HPDE6-E6E7 (cell line): ENCODE data around the gene MOB1B.

Source experiments
- DNase-seq: peaks from one replicate; pipeline ENCODE4 v3.0.0; 2011; ENCODE audit warnings: missing footprints; ENCODE audit errors: extremely low spot score

MOB1B gene

DNA sequence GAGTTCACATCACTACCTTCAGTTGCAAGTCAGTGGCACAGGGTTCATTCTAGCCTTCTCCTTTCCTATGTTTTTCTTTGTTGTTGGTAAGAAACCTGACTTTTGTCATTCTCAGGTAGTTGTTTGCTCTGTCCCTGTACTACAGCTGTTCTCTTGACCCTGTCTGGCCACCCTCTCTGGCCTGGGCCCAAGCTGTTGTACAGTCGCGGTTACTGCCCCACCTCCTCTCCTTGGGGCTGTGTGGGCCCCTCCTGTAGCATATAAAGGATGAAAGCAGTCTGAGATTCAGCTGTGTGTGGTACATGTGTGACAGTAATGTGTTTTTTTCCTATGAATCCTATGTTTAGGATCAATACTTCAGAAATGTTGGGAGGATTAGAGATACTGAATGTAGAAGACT lies 12.5 kb downstream of the MOB1B start:
- no peak for DNase-seq

DNA sequence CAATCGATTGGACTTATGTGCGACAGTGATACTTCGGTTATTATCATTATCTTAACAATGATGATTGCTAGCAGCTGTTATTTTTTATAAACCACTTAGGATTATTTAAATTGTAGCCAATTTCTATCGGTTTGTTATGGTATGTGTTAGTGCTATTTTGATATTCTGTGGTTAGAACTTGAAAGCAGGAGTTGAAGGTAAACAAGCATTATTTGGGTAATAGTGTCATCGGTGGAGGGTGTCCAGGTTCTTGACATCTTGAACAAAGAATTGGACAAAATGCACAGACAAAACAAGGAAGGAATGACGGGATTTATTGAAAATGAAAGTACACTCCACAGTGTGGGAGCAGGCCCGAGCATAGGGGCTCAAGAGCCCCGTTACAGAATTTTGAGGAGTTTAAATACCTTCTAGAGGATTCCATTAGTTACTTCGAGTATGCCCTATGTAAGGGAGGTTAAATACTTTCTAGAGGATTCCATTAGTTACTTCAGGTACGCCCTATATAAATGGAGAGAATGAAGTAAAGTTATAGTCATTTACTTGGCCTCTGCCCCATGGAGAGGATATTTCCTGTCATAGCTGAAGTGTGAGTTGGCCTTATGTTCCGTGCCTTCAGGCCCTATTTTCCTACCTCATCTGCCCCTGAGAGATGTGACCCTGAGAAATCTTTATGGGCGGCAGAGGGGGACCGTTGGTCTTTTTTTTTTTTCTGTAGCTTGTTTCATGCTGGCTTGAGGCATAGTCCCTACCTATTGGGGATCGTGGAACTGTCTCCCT lies 13.1 kb downstream of the MOB1B start:
- no peak for DNase-seq

DNA sequence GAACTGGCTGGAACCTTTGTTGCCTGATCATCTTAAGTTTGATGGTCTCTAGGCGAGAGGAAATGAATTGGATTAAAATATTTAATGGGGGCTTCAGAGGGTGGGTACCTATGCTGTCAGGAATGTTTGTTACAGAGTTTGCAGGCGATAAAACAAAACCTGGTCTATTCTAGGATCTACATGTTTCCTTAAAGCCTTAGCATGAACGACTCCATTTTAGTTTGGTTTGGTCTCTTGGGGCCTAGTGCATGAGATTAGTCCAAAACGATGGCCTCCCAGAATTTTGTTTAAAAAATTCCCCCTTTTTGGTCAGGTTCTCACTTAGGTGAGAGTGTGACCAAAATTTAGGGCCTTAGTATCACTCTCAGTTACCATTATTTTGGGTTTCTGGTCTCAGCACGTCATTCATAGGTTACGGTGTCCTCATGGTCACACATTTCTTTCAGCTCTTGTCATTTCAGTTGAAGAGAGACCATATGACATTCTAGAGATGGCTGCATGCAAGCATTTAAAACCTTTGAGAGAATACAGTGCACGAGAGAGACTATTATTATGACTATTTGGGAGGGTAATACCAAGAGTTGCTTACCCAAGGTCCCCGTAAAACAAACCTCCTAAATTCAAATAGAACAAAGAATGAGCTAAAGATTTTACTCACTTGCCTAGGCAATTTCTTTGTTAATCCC lies 13.8 kb downstream of the MOB1B start:
- no peak for DNase-seq

DNA sequence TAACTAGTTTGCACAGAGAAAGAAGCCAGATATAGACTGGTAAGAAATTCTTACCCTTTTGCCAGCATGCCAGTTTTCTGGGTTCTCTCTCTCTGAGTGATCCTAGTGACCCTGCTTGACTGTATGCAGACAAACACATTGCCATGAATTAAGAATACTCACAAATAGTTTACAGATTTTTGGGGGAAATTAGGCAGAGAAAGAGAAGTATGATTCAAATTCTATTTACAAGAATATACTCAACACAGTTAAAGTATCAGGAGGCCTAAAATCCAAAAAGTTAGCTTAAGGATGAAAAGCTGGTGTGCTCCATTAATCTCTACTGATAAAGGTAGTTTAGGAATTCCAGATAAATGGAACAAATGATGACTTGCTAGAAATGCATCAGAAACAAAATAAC lies 18.4 kb downstream of the MOB1B start:
- DNase-seq: no peak

DNA sequence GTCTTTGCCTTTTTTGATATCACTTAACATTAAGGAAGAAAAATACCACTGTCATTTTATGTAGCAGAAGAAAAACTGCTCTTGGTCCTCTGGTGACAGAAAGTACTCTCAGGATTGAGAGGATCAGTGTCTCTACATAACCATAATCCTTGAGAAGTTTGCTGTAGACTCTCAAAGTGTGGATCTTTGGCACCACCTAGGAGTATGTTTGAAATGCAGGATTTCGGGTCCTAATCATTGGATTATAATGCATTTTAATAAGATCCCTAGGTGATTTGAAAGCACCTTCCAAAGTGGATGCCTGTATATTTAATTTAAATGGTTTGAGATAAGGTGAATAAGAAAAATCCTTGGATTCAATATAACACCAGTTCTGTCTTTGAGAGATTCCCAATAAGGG lies 23.2 kb downstream of the MOB1B start:
- DNase-seq: no peak

DNA sequence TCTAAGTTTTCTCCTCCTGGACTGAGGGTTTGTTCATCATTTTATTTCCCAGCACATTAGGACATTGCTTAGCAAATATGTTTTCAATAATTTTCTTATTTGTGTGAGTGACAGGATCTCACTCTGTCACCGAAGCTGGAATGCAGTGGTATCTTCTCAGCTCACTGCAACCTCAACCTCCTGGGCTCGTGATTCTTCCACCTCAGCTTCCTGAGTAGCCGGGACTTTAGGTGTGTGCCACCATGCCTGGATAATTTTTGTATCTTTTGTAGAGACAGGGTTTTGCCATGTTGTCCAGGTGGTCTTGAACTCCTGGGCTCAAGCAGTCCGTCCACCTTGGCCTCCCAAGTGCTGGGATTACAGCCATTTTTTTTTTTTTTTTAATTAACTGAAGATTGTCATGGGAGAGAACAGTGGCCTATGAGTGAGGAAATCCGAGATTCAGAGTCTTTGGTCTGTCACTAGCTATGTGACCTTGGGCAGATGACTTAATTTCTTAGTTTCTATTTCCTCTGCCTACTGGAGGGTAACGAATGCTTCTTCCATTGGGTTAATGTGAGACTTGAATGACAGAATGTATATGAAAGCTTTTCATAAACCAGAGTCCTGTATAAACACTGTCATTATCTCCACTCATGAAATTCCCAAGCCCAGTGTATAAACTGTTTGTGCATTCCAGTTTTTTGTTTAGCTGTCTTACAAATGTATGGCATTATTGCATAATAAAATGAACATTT lies 23.9 kb downstream of the MOB1B start:
- DNase-seq: no peak

DNA sequence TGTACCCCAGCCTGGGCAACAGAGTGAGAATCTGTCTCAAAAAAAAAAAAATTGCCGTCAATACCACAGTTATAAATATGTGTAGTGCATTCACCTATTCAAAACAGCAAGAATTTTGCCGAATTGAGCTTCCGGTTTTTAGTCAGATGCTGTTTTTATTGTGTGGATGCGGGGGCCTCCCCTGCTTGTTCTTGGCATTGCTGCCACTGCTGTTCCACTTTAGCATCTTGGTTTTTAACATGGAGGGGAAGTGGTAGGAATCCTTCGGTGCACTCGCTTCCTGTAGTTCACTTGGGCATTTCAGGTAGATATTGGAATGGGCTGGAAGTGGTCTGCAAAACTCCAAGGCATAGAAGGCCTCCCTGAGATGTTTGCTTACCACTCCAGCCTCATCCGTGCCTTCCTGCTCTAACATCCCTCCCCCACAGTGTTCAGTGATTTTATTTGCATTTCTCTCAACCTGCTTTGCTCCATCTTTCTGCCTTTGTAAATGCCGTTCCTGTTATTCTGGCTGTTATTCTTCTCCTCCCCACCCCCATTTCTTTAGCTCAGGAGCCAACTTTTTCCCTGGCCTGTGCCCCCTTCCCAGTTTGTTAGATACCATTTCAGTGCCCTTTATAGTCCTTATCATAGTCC lies 25.5 kb downstream of the MOB1B start:
- no peak for DNase-seq

DNA sequence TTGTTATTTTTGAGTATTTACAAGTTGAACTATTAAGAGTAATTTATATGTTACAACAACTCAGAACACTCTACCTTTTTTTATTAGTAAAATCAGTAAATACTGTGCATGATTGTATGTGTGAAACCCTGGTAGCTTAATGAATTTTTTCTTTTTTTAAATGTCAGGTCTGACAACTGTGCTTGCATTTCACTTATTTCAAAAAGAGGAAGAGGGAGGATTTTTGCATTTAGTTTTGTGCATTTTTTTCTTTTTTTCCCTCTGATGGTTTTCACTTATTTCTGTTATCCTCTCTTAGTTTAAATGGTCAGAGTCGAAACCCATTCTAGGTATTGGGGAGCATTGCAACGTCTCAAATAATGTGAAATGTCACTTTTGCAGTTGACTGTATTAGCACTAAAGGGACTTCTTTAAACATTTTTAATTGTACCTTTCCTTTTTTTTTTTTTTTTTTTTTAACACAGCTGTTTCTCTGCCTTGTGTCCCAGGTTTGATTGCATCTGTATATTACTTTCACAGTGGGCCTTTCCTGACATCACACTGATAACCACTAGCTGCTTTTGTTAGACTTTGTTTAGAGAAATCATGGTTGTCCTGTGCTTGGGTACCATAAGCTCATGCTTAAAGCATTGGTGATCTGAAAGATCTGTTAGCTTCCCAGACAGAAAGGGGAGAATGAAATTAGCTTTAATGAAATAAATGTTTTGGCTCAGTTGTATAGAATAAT lies 28.5 kb downstream of the MOB1B start:
- DNase-seq: no peak

DNA sequence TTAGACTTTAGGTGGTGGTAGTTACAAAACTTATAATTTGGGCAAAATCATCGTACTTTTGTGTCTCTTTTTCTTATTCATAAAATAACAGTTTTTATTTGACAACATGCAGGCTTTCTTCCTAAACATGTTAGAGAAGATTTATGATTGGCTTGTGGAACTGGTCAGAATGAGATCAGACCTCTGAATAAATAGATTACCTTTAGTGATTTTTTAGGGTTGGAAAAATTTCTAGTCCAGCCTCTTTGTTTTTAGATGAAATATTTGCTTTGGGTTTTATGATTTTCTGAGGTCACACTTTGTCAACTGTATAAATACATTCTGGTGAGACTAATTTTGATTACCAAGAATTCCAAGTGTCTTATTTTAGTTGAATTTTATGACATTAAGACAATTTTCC lies 29.2 kb downstream of the MOB1B start:
- DNase-seq: no peak

DNA sequence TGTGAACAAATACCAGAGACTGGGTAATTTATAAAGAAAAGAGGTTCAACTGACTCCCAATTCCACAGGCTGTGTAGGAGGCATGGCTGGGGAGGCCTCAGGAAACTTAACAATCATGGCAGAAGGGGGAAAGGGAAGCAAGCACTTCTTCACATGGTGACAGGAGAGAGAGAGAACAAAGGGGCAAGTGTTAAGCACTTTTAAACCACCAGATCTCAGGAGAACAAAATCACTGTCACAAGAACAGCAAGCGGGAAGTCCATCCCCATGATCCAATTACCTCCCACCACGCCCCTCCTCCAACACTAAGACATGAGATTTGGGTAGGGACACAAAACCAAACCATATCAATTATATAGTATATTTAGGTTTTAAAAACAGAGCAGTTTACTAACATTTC lies 30.8 kb downstream of the MOB1B start:
- DNase-seq: no peak

DNA sequence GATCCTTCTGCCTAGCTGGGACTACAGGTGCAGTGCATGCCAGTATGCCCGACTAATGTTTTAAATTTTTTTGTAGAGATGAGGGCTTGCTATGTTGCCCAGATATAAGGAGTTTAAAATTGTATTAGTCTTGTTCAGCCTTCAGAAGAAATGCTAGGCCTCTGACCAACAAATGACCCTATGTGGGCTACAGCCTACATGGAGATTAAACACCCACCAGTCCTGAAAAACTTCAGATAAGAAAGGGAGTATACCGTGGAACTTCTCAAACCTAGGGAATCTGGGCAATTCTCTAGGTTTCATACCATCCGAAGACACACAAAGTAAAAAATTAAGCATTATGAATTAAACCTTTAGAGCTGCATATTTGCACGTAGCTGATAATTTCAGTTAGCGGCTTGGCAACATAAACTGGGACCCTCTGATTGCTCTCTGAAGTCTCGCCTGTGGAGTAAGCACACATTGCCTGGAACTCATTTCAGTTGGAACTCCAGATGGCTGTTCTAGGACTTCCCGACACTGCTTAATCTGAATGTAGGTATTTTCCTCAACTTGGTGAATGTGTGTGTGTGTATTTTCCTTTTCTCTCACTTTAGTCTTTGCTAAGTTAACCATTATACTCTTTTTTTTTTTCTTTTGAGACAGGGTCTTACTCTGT lies 33.0 kb downstream of the MOB1B start:
- no peak for DNase-seq

DNA sequence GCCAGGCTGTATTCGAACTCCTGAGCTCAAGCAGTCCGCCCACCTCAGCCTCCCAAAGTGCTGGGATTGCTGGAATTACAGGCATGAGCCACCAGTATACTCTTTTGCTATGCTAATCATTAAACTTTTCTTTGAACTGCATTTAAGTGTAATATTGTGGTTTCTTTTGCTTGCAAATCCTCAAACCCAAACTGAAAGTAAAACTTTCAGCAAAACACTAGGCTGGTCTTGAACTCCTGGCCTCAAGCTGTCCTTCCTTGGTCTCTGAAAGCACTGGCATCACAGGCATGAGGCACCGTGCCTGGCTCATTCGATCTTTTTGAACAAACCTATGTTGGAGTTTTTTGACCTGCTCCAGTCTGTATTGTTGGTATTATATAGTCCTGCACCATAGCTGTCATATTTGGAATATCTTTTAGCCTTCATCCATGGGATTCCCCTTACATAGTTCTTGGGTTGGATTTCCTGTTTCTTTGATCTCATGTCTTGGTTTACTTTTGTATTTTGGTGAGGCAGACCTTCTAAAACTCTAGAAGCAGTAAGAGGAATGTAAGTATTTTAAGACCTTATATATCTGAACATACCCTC lies 34.1 kb downstream of the MOB1B start:
- no peak for DNase-seq

DNA sequence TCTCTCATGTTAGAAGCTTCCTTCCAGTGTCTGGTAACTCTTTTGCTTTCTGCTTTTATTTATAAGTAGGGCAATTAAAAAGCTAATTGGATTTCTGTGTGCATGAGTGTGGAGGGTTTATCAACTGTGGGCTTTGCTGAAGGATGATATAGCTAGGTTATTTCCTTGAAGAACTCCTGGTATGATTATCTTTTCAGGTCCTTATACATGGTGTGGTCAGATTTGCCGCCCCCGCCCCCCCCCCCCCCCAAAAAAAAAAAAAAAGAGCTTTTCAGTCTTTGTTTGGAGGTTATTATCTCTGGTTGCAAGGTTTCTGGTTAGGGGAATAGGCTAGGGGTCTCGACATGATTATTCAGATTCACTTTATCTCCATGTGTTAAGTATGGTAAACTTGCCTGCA lies 35.9 kb downstream of the MOB1B start:
- no peak for DNase-seq

DNA sequence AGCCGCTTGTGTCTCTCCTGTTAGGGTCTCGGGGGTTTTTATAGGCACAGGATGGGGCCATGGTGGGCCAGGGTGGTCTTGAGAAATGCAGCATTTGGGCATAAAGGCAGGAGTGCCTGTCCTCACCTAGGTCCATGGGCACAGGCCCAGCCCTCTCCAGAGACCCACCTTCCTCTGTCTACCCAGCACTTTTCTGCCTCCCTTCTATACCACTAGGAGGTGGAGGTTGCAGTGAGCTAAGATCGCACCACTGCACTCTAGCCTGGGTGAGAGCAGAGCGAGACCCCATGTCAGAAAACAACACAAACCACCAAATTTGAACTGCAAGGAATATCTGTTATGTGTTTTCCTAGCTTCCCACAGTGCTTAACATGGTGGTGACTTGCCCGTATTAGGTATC lies 38.0 kb downstream of the MOB1B start:
- no peak for DNase-seq

DNA sequence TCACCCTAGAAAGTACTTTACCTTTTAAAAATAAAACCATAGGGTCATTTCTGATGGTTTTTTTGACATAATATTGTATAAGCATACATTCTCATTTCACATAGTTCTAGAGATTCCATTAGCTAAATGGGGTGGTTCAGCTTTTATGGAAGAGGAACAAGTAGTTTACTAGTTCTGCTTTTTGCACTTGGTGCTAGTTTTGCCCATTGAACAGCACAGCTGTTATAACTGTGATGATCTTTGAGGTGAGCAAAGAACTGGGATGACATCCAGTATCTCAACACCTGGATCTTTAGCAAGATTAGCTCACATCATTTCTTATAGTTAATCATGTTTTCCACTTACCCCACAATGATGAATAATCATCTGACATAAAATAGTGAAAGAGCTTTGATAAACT lies 40.9 kb downstream of the MOB1B start:
- no peak for DNase-seq

DNA sequence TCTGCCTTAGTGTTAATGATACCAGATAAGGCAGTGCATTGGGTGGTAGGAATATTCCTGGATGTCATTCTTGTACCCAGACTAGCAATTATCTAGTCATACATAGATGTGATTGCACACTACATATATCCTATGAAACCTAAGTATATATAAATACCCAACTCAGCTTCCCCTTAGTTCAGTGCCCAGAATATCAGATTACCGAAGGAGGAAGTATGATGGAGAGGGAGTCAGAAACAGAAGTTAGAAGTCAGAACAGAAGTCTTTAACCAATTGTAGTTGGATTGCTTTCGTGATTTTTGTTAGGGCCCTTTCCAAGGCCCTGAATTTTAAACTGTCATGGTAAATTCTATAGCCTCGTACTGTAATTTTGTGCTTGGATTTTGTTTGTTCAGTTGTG lies 42.9 kb downstream of the MOB1B start:
- no peak for DNase-seq

DNA sequence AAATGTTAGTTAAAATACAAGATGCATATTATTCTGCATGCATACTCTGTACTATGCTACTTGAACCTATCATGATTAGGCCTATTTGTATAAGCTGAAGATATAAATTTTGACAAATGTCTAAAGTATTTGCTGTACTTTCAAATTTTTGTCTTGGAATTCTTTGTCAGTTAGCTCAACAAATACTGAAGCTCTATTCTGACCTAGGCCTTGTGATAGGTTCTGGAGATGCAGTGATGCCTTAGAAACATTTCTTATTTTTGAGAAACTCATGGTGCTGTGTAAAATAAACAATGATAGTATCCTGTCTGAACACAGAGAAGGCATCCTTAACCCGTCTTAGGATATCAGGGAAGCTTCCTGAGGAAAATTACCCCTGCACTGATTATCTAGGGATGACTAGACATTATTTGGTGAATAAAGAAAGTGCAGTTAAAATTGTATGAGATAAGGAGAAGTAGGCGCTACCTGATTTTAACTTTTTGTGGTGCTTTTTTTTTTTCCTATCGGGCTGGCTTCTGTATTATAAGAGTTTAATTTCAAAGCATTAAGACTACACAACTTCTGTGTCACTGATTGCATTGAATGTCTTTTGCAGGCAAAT lies 43.4 kb downstream of the MOB1B start:
- DNase-seq: no peak

DNA sequence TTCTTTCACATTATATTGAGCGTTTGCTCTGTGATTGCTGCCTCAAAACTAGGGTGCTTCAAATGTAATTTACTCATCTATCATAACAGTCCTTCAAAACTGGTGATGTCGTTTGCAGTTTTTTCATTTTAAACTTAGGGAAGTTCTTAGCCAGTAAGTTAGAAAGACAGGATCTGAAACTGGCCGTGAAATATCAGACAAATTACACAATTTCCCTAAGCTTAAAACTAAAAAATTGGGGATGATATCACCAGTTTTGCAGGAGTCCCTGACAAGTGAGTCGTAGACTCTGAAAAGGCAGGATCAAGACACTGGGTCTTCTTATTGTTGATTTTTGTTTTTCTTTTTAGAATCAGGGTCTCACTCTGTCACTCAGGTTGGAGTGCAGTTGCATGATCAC lies 44.8 kb downstream of the MOB1B start:
- no peak for DNase-seq

DNA sequence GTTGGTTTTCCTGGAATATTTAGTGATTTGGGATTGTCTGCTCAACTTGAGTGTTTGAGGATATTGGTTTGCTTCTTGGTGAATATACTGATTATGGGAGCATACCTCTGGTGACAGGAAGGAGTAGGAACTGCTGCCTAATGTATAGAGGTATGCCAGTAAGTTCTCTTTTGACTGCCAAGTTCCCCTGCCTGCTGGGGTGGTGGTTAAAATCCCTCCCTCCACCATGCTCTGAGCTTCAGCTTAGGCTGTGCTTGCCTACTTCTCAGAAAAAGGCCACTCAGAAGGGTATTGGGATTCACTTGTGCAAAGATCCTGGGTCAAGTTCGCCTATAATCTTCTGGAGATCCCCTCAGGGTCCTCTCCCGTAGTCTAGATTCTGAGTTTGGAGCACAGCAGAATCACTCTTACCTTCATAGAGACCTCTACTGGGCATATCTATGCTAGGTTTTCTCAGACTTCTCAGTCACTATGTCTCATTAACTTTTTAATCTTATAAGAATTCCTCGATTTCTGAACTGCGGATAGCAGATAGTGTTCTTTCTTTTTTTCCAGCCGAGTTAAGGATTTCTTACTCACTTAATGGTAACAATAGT lies 46.6 kb downstream of the MOB1B start:
- no peak for DNase-seq

DNA sequence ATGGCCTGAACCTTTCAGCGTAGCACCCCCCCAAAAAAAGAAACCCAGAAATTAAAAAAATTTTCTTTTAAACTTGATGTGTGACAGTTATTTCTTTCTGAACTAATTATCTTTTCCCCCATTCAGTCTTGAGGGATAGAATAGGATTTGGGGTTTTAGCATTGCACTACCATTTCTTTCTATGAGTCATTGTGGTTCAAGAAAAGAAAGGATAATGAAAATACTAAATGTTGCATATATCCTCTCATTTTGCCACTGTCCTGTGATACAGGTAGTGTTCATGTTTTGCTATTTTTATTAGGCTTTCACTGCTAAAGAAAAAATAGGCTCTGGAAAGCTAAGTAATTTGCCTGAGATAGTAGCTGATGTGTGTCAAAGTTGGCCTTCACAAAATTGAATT lies 51.9 kb downstream of the MOB1B start:
- DNase-seq: no peak
